K562 (cell line): ENCODE data around the gene SNX25. TPM values are rescaled to one million over a fixed set of nuclear protein-coding genes. Genes with fewer than 3 reads are reported as not detected.

Experiments used
- ATAC-seq: fragments of 200-7000 bp; cut with Tn5 transposase; 3 replicates; pipeline ENCODE4 v1.9.1; 2020; ENCODE audit warnings: moderate library complexity
- BruUV-seq: library from RNA; stranded (reverse); fragments of 400-500 nt; replicated peaks from 2 replicates; lab custom pipeline; 2021; lab: Mats Ljungman, UMichigan
- CTCF ChIA-PET: fragments of 300-600 bp; formaldehyde crosslinking; extraction: SDS; loops from one replicate; lab custom pipeline; 2021; ENCODE audit warnings: low intra/inter-chr PET ratio; lab: Yijun Ruan, JAX
- POLR2A ChIA-PET: fragments of 300-600, 350-650 bp; sonication (Branson Sonifier 250); formaldehyde crosslinking; extraction: SDS; loops from one replicate; lab custom pipeline; 2021; ENCODE audit warnings: antibody characterized with exemption, inconsistent platforms; lab: Yijun Ruan, JAX
- DNase-seq, 4 experiments: peaks; one replicate each; pipeline versions ENCODE4 v3.0.0 to v3.0.0-alpha.2; 2011 to 2018; ENCODE audit warnings: low spot score in 3 of 4, mixed read lengths in 3 of 4; ENCODE audit errors: extremely low read depth in 1 of 4
- FAIRE-seq: peaks from 2 replicates; lab custom pipeline; 2011; peaks lifted over from hg19 to GRCh38; lab: Jason Lieb, UNC
- H2AFZ ChIP-seq: 2 replicates; pipeline ENCODE4 v1.6.0; 2011; ENCODE audit warnings: low read depth, low read length, control low read depth, inconsistent platforms
- H3K27ac ChIP-seq: fragments of 200-600 bp; 3 replicates; pipeline ENCODE4 v1.8.0; 2011; ENCODE audit warnings: low read depth, mild to moderate bottlenecking, control low read depth, inconsistent platforms, low read length, moderate library complexity, mixed read lengths; ENCODE audit errors: extremely low read depth
- H3K27me3 ChIP-seq, 2 experiments: fragments of 300-600 bp in 1 of 2; 2 replicates in 1 of 2; 3 replicates in 1 of 2; pipeline versions ENCODE4 v1.6.0 to v1.8.0; 2011; ENCODE audit warnings: inconsistent platforms in 2 of 2, low read length in 2 of 2, mild to moderate bottlenecking in 1 of 2, mixed read lengths in 1 of 2, moderate library complexity in 1 of 2; ENCODE audit not compliant: control insufficient read depth in 2 of 2, insufficient read depth in 2 of 2
- H3K36me3 ChIP-seq: fragments of 300-600 bp; 3 replicates; pipeline ENCODE4 v1.8.0; 2011; ENCODE audit warnings: mild to moderate bottlenecking, low read length, inconsistent platforms; ENCODE audit not compliant: control insufficient read depth, insufficient read depth
- H3K4me1 ChIP-seq, 2 experiments: fragments of 200-600 bp in 1 of 2; replicated peaks in 1 of 2; 2 replicates in 1 of 2; 3 replicates in 1 of 2; pipeline versions ENCODE4 v1.5.1 to v1.8.0; 2011; ENCODE audit warnings: inconsistent platforms in 2 of 2, low read length in 2 of 2, mild to moderate bottlenecking in 1 of 2, mixed read lengths in 1 of 2, moderate library complexity in 1 of 2; ENCODE audit not compliant: control insufficient read depth in 2 of 2, insufficient read depth in 2 of 2
- H3K4me2 ChIP-seq: 2 replicates; pipeline ENCODE4 v1.6.1; 2011; ENCODE audit warnings: low read length, control low read depth, inconsistent platforms, mixed read lengths; ENCODE audit not compliant: insufficient read depth
- H3K4me3 ChIP-seq: fragments of 200-600 bp; sonication (generic), shearing (Covaris generic); 2 replicates; pipeline ENCODE4 v1.5.1; 2016; ENCODE audit warnings: control low read depth, inconsistent platforms
- H3K79me2 ChIP-seq: fragments of 200-600 bp; 3 replicates; pipeline ENCODE4 v1.8.0; 2011; ENCODE audit warnings: low read length, inconsistent platforms; ENCODE audit not compliant: control insufficient read depth, insufficient read depth
- H3K9ac ChIP-seq, 2 experiments: 2 replicates each; pipeline versions ENCODE4 v1.6.0 to v1.6.1; 2011; ENCODE audit warnings: low read depth in 2 of 2, low read length in 2 of 2, control low read depth in 1 of 2, inconsistent platforms in 1 of 2, mild to moderate bottlenecking in 1 of 2, mixed read lengths in 1 of 2; ENCODE audit not compliant: insufficient read depth in 1 of 2
- H3K9me1 ChIP-seq: one replicate; pipeline ENCODE4 v1.6.0; 2011; ENCODE audit warnings: inconsistent platforms, mild to moderate bottlenecking, low read length, moderate library complexity; ENCODE audit not compliant: control insufficient read depth, insufficient read depth
- H3K9me3 ChIP-seq: replicated peaks from 2 replicates; pipeline ENCODE4 v1.5.1; 2011; ENCODE audit warnings: low read depth, low read length, inconsistent platforms; ENCODE audit not compliant: control insufficient read depth, insufficient read depth
- H4K20me1 ChIP-seq: replicated peaks from 2 replicates; pipeline ENCODE4 v1.6.1; 2011; ENCODE audit warnings: low read length, inconsistent platforms, mixed read lengths; ENCODE audit not compliant: control insufficient read depth, insufficient read depth
- CBFA2T3 ChIP-seq: fragments of 450-650 bp; IDR thresholded peaks from 2 replicates; pipeline ENCODE4 v1.6.1; 2017
- ILF3 ChIP-seq: fragments of 450-650 bp; IDR thresholded peaks from 2 replicates; pipeline ENCODE4 v1.6.1; 2018; ENCODE audit warnings: antibody characterized with exemption, mild to moderate bottlenecking, moderate library complexity, borderline replicate concordance
- JUN ChIP-seq, 2 experiments: sonication (generic) in 1 of 2; formaldehyde crosslinking in 1 of 2; IDR thresholded peaks; 2 replicates each; pipeline versions ENCODE4 v1.6.1 to v1.8.0; 2012 to 2022; ENCODE audit warnings: borderline replicate concordance in 2 of 2, mild to moderate bottlenecking in 2 of 2, improper control_type of control experiment in 1 of 2, low read depth in 1 of 2, low read length in 1 of 2, missing genetic modification reagents in 1 of 2
- KAT7 ChIP-seq: sonication (generic); formaldehyde crosslinking; IDR thresholded peaks from 2 replicates; pipeline ENCODE4 v1.8.0; 2022; ENCODE audit warnings: missing genetic modification reagents, mild to moderate bottlenecking, borderline replicate concordance
- NFIC ChIP-seq: fragments of 450-650 bp; IDR thresholded peaks from 2 replicates; pipeline ENCODE4 v1.6.1; 2017; ENCODE audit warnings: mild to moderate bottlenecking, inconsistent platforms
- PCBP2 ChIP-seq: fragments of 200-400 bp; formaldehyde crosslinking; IDR thresholded peaks from 2 replicates; pipeline ENCODE4 v1.6.1; 2018; ENCODE audit warnings: low read length, low read depth, mild to moderate bottlenecking, moderate library complexity; ENCODE audit not compliant: poor library complexity, severe bottlenecking
- PTTG1 ChIP-seq: fragments of 450-650 bp; IDR thresholded peaks from 2 replicates; pipeline ENCODE4 v1.6.1; 2016; ENCODE audit warnings: low read depth, mild to moderate bottlenecking, missing genetic modification characterization, missing compliant biosample characterization
- SMARCE1 ChIP-seq: fragments of 450-650 bp; IDR thresholded peaks from 2 replicates; pipeline ENCODE4 v1.7.1; 2016; ENCODE audit warnings: mild to moderate bottlenecking
- SMC3 ChIP-seq: conservative IDR thresholded peaks from 2 replicates; pipeline ENCODE4 v1.6.1; 2011; ENCODE audit warnings: low read depth, low read length, improper control_type of control experiment; ENCODE audit not compliant: insufficient read depth
- ZNF121 ChIP-seq: sonication (generic); formaldehyde crosslinking; conservative IDR thresholded peaks from 2 replicates; pipeline ENCODE4 v1.8.0; 2022; ENCODE audit warnings: missing genetic modification reagents
- WGBS: fragments of 100-300 bp; shearing (Covaris generic); methylation state at CpG from one replicate; pipeline ENCODE4 v1.1.6; 2016; ENCODE audit warnings: low coverage, mixed read lengths; ENCODE audit not compliant: insufficient coverage; ENCODE audit errors: missing lambda C conversion rate; 5-methylcytosine and 5-hydroxymethylcytosine counted together
- in situ Hi-C: fragments of 300-500 bp; cut with MboI; formaldehyde crosslinking; loops from 4 replicates; pipeline ENCODE4 v1.15.0; 2018; ENCODE audit warnings: inconsistent platforms, mixed read lengths
- intact Hi-C: fragments of 100-400 bp; cut with micrococcal nuclease; formaldehyde crosslinking; loops from 2 replicates; pipeline ENCODE4 v1.14.2; 2022
- polyA plus RNA-seq, 8 experiments: library from polyadenylated mRNA; depleted of rRNA in 4 of 8; stranded (reverse) in 5 of 8; unstranded in 3 of 8; fragments of >200 nt; fragmentation: Nextera tagmentation in 2 of 8; fragmentation: Illumina TruSeq in 1 of 8; extraction: Ambion mirVana in 2 of 8; extraction: Trizol in 1 of 8; gene quantifications; 2 replicates each; pipeline versions ENCODE4 v1.2.1 to v1.2.3, GENCODE V29; 2011 to 2014; ENCODE audit warnings: inconsistent platforms in 1 of 8, missing spikeins in 1 of 8
- total RNA-seq, 7 experiments: library from RNA; depleted of rRNA in 6 of 7; stranded (reverse); fragments of >200 nt in 6 of 7; fragmentation: Illumina TruSeq in 2 of 7; extraction: Trizol in 2 of 7; gene quantifications; 2 replicates each; pipeline versions ENCODE4 v1.2.1 to v1.2.3, GENCODE V29; 2011 to 2021; ENCODE audit warnings: low replicate concordance in 1 of 7
- TF ChIP-seq, protein P1 (sequence below): fragments of 450-650 bp; IDR thresholded peaks from 2 replicates; pipeline ENCODE4 v1.6.1; 2017; ENCODE audit warnings: antibody characterized with exemption, mild to moderate bottlenecking
- TF ChIP-seq, protein P2 (sequence below): fragments of 250-450 bp; sonication (Bioruptor Pico); IDR thresholded peaks from 2 replicates; pipeline ENCODE4 v1.8.0; 2022; ENCODE audit warnings: moderate library complexity, mild to moderate bottlenecking, inconsistent platforms

The SNX25 gene
- total and polyA plus RNA-seq, 9 of the 15 experiments (the other 6 are each of a cell fraction or from before 2014, with no cell fraction given): 2.5 to 23.4 (median 13.3) TPM

DNA sequence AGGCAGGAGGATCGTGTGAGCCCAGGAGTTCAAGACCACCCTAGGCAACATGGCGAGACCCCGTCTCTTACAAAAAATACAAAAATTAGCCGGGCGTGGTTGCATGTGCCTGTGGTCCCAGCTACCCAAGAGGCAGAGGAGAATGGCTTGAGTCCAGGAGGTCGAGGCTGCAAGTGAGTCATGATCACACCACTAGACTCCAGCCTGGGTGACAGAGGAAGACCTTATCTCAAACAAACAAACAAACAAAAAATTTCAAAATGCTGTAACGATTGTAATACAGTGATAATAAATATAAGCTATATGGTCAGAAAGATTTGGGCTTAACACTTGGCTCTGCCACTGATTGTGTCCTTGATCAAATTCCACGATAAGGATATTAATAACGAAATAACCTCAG is 42.2 kb upstream of the SNX25 start:
- DNase-seq: peak in 1 of 4 experiments; percentile 36
- WGBS: 67% methylated on average over 9 of the region's 9 CpGs
- no peaks in the 10 kb centered on the region for H3K27me3 ChIP-seq
- peak; percentile 64 for FAIRE-seq
- no peak overlapping the region for H2AFZ ChIP-seq
- BruUV-seq: no TSS peak
- H3K27ac ChIP-seq: peak overlapping the region; percentile 20; the same call in 1 of the 3 replicates
- H4K20me1 ChIP-seq: no peaks in the 10 kb centered on the region
- in situ Hi-C loops (no loop called here), intact Hi-C loops (no loop called here)
- peak; percentile 58 for ATAC-seq
- H3K4me2 ChIP-seq: no peak overlapping the region
- H3K9me3 ChIP-seq: no peaks in the 10 kb centered on the region
- POLR2A ChIA-PET: interaction anchor here (0.6 to 1.2 kb wide), 2 partner anchors 9 to 86 kb away, joined by 3 read pairs; no protein-coding TSS in a partner anchor
- peaks cover 83% of the 10 kb centered on the region for H3K36me3 ChIP-seq
- no peak overlapping the region for H3K9ac ChIP-seq
- CTCF ChIA-PET: no interaction called here
- H3K4me1 ChIP-seq: peaks cover 3 to 9% of the 10 kb centered on the region in 2 experiments; a peak in 2 of 5 replicates
- no peak overlapping the region for H3K4me3 ChIP-seq
- peaks cover 8% of the 10 kb centered on the region; the same call in 2 of the 3 replicates for H3K79me2 ChIP-seq
- H3K9me1 ChIP-seq: no peaks in the 10 kb centered on the region
- TF ChIP-seq NFIC (peak; percentile 73), ILF3 (no peak), JUN (IDR thresholded peaks at IDR 0.05; ENCODE audit: borderline replicate concordance, low read depth, low read length) (peak; percentile 76; the same call in 1 of the 2 replicates), JUN (CRISPR knock-in tag; IDR thresholded peaks at IDR 0.05; ENCODE audit: borderline replicate concordance) (no peak), KAT7 (no peak), SMARCE1 (peak; percentile 64; the same call in 1 of the 2 replicates), SMC3 (no peak), PTTG1 (no peak), ZNF121 (no peak), CBFA2T3 (peak; percentile 37; the same call in 1 of the 2 replicates), PCBP2 (no peak)
- TF ChIP-seq, protein P1, sequence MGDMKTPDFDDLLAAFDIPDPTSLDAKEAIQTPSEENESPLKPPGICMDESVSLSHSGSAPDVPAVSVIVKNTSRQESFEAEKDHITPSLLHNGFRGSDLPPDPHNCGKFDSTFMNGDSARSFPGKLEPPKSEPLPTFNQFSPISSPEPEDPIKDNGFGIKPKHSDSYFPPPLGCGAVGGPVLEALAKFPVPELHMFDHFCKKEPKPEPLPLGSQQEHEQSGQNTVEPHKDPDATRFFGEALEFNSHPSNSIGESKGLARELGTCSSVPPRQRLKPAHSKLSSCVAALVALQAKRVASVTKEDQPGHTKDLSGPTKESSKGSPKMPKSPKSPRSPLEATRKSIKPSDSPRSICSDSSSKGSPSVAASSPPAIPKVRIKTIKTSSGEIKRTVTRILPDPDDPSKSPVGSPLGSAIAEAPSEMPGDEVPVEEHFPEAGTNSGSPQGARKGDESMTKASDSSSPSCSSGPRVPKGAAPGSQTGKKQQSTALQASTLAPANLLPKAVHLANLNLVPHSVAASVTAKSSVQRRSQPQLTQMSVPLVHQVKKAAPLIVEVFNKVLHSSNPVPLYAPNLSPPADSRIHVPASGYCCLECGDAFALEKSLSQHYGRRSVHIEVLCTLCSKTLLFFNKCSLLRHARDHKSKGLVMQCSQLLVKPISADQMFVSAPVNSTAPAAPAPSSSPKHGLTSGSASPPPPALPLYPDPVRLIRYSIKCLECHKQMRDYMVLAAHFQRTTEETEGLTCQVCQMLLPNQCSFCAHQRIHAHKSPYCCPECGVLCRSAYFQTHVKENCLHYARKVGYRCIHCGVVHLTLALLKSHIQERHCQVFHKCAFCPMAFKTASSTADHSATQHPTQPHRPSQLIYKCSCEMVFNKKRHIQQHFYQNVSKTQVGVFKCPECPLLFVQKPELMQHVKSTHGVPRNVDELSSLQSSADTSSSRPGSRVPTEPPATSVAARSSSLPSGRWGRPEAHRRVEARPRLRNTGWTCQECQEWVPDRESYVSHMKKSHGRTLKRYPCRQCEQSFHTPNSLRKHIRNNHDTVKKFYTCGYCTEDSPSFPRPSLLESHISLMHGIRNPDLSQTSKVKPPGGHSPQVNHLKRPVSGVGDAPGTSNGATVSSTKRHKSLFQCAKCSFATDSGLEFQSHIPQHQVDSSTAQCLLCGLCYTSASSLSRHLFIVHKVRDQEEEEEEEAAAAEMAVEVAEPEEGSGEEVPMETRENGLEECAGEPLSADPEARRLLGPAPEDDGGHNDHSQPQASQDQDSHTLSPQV: peak; percentile 30; the same call in 1 of the 2 replicates
- TF ChIP-seq, protein P2, sequence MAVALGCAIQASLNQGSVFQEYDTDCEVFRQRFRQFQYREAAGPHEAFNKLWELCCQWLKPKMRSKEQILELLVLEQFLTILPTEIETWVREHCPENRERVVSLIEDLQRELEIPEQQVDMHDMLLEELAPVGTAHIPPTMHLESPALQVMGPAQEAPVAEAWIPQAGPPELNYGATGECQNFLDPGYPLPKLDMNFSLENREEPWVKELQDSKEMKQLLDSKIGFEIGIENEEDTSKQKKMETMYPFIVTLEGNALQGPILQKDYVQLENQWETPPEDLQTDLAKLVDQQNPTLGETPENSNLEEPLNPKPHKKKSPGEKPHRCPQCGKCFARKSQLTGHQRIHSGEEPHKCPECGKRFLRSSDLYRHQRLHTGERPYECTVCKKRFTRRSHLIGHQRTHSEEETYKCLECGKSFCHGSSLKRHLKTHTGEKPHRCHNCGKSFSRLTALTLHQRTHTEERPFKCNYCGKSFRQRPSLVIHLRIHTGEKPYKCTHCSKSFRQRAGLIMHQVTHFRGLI (CRISPR knock-in tag): no peak
